ENCODE results near the gene AGPAT2.

AGPAT2 gene

GRCh38 chr9:136643596-136644342 lies 43.5 kb downstream of the AGPAT2 start:
- TF ChIP-seq GATA3 (IDR thresholded peaks at IDR 0.05; ENCODE audit: low read depth, low read length) (no peak), GATA2 (IDR thresholded peaks at IDR 0.05; ENCODE audit: low read depth, low read length) (no peak)

DNA sequence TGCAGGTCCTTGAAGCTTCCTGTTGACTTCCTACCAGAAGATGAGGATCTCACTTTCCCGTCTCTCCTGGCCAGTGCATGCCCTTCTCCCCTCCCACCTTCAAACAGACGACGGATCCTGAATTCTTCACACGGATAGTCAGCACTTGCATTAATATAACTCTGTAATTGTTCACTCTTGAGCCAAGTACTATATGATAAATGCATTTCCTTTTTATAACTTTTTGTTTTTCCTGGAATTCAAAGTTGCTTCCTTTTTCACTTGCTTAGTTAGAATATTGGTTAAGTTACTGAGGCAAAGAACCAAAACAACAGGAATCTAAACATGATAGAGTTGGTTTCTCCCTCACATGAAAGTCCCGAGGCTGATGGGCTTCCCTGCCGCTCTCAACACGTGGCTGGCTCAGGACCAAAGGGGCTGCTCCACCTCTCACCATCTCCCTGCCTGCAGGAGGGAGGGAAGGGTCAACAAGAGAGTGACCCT lies 44.8 kb downstream of the AGPAT2 start:
- TF ChIP-seq GATA3 (IDR thresholded peaks at IDR 0.05; ENCODE audit: low read depth, low read length) (no peak), GATA2 (IDR thresholded peaks at IDR 0.05; ENCODE audit: low read depth, low read length) (no peak)

DNA sequence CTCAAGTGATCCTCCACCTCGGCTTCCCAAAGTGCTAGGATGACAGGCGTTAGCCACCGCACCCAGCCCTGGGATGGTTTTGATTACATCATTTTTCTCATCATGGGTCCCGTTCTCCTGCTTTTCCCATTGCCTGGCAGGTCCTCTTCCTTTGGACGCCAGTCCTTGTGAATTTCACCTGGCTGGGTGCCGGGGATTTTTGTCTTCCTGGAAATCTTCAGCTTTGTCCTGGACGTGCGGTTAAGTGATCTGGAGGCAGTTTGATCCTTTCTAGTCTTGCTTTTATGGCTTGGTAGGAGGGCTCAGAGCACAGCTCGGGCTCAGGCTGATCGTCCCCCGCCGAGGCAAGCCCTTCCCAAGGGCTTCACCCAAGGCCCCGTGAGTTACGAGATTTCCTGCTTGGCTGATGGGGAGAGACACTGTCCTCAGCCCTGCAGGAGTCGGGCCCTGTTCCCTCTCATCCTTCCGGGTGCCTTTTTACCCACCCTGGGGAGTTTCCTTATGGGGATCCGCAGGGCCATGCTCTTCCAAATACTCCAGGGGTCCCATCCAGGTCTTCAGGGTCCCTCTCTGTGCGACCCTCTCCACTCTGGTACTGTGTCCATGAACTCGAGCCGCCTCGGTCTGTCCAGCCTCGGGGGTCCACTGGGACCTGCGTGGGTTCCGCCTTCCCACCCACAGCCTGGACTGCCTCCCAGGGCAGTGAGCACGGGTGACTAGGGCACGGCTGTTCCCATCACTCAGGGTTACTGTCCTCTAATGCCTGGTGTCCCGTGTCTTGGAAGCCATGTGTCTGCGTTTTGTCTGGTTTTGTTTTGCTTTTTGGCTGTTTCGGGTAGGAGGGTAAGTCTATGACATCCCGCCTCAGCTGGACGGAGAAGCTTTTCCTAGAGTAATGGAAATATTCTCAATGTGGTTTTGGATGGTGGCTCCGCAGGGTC lies 46.8 kb downstream of the AGPAT2 start:
- TF ChIP-seq GATA3 (IDR thresholded peaks at IDR 0.05; ENCODE audit: low read depth, low read length) (no peak), GATA2 (IDR thresholded peaks at IDR 0.05; ENCODE audit: low read depth, low read length) (no peak)

DNA sequence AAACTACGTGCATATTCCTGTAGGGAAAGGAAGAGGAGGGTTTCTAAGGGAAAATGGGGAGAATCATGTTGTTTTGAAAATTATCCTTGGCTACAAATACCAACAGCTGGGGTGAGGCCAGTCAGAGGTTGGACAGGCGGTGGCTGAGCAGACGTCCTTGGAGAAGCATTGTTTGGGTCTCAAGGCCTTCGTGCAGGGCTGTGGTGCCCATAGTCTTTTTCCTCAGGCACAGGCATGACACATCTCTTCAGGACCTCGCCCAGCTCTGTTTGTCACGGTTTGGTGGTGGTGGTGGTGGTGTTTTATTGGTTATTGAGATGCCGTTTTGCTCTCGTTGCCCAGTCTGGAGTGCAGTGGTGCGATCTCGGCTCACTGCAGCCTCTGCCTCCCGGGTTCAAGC lies 52.4 kb downstream of the AGPAT2 start:
- TF ChIP-seq GATA3 (IDR thresholded peaks at IDR 0.05; ENCODE audit: low read depth, low read length) = no peak
- no peak for TF ChIP-seq GATA2 (IDR thresholded peaks at IDR 0.05; ENCODE audit: low read depth, low read length)

DNA sequence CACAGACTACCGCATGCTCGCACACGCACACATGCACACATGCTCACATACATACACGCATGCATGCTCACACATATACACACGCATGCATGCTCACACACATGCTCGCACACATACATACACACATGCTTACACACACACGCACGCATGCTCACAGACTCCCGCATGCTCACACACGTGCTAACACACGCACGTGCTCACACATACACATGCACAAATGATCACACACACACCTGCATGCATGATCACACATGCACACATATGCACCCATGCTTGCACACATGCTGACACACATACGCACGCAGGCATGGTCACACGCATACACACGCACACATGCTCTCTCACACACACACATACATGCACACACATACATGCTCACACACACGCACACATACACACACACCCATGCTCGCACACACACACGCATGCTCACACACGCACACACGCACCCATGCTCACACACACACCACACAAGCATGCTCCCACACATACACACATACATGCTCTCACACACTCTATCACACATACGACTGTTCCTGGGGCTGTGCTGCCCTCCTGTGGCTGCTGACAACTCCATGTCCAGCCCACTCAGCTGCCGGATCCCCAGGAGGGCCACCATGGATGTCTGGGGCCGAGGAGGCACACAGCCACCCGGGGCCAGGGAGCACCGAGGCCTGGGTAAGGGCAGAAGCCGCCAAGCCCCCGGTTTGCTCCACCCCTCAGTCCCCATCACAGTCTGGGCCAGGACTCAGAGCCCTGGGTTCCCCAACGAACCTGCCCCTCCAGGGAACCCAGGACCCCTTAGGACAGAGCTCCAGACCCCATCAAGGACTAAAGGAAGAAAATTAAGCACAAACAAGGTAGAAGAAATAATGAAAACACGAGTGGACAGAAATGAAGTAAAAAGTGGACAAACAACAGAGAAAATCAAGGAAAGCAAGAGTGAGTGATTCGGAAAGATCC lies 55.9 kb downstream of the AGPAT2 start:
- TF ChIP-seq GATA3 (IDR thresholded peaks at IDR 0.05; ENCODE audit: low read depth, low read length) = no peak
- TF ChIP-seq GATA2 (IDR thresholded peaks at IDR 0.05; ENCODE audit: low read depth, low read length) = no peak

- TF ChIP-seq GATA3 (IDR thresholded peaks at IDR 0.05; ENCODE audit: low read depth, low read length) (no peak), GATA2 (IDR thresholded peaks at IDR 0.05; ENCODE audit: low read depth, low read length) (no peak)
Observed at GRCh38 chr9:136630662-136630992, 56.6 kb downstream of the AGPAT2 start.

DNA sequence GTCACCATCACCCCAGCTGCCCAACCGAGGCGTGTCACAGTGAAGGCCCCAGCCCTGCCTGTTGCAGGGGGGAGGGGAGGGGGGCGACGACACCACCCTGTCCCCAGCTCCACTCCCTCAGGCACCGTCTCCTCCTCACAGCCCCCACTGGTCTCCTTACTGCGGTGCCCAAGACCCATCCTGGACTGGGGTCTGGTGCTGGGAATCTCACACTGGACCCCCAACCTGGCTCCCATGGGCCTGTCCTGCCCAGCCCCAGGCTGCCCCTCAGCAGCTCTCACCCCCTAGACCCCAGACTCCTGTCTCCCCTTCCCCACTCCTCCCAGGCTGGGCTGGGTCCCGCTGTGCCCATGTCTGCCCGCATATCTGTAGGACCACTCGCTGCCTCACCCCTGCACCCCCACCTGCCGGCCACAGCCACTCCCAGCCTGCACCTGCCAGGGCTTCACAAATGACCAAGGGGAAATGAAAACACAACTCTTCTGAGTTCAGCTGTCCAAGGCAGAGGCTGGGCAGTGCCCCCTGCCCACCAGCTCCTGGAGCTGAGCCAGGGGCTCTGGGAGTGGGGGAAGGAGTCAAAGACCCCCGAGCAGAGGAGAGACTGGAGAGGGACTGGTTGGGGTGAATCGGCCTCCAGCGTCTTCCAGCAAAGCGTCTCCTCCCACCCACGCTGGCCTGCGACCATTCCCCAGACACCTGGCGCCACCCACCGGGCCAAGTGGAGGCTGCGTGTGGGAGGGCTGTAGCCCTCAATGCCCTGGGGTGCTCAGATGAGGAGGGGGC lies 57.2 kb downstream of the AGPAT2 start:
- no peak for TF ChIP-seq GATA3 (IDR thresholded peaks at IDR 0.05; ENCODE audit: low read depth, low read length)
- no peak for TF ChIP-seq GATA2 (IDR thresholded peaks at IDR 0.05; ENCODE audit: low read depth, low read length)

DNA sequence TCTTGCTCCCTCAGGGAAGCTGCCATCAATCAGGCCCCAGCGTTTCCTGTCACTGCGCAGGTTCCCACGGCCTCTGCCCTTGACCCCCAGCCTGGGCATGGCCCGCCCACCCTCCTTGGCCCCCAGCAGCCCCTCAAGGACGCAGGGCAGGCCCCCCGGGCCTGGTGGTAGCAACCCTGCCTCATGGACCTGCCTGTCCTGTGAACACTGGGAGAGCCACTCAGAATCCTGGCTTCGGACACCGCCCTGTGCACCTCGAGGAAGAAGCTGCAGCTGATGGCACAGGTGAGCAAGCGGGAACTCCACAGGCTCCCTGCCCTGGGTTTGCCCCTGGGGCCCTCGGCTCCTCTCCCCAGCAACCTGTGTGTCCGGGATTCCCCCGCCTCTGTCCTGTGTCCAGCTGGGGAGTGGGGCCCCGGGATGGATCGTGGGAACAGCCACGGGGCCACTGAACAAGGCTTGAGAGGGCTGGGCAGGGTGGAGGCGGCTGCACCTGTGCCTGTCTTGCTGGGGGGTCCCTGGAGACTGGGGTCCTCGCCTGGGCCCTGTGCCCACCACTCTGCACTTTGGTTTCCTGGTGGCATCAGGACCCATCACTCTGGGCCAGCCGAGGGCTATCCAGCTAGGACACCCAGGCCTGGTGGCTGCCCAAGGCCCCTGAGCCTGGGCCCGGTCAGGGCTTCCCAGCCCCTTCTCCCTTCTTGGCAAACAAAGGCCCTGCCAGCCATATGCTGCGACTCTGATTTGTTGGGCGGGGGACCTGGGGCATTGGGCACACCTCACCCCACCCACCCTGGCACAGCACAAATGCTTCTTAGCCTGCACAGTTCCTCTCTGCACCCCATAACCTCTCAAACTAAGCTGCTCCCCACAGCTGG lies 58.0 kb downstream of the AGPAT2 start:
- no peak for TF ChIP-seq GATA3 (IDR thresholded peaks at IDR 0.05; ENCODE audit: low read depth, low read length)
- no peak for TF ChIP-seq GATA2 (IDR thresholded peaks at IDR 0.05; ENCODE audit: low read depth, low read length)

GRCh38 chr9:136628268-136628667 lies 59.0 kb downstream of the AGPAT2 start:
- TF ChIP-seq GATA3 (IDR thresholded peaks at IDR 0.05; ENCODE audit: low read depth, low read length) = no peak
- TF ChIP-seq GATA2 (IDR thresholded peaks at IDR 0.05; ENCODE audit: low read depth, low read length) = no peak

DNA sequence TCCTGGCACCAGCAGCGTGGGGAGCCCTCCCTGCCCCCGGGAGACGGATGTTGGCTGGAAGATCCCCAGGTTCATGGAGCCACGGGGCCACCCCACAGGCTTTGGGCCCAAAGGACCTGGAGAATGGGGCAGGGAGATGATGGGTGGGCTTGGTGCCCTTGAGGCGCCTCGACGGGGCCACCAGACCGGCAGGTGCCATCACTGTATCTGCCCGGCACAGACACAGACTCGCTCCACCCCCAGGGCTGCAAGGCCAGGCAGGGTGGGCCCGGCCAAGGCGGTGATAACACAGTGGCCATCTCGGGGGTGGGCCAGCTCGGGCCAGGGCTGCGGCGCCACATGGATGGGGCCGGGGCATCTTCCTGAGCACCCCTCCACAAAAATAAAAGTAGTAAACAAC lies 59.6 kb downstream of the AGPAT2 start:
- no peak for TF ChIP-seq GATA3 (IDR thresholded peaks at IDR 0.05; ENCODE audit: low read depth, low read length)
- no peak for TF ChIP-seq GATA2 (IDR thresholded peaks at IDR 0.05; ENCODE audit: low read depth, low read length)

DNA sequence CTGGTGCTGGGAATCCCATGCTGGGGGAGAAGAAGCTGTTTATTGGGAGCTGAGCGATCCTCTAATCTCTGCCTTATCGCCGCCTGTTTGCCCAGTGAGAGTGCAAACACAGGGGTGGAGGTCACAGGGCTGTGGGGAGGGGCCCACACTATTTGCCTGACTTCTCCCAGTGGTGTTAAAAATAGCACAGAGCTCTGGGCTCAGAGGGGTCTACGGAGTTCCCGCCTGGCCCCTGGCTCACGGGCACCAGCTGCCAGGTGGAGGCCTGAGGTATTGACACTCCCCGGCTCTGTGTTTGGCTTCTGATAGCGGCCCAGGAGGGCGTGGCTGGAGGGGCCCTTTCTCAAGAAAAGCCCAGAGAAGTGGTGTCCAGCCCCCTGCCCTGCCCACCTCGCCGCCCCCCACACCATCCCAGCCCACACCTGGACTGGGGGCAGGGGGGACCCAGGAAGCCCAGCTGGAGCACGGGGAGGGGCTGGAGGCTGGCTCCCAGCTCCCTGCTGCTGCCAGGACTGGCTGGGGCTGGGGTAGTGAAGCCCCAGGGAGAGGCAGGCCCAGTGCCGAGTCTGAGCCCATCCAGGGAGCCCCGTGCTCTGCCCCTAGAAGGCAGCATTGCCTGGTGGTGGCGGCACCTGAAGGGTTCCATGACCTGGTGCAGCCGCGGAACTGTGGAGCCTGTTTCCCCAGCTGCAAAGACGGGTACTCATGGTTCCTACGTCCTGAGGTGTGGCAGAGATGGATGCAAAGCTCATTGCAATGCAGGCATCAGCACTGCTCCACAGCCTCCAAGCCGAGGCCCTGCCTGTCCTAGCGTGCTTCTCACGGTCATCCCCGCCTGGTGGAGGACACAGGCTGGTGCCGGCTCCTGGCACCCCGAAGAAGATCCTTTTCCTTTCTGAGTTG lies 60.3 kb downstream of the AGPAT2 start:
- TF ChIP-seq GATA2 (IDR thresholded peaks at IDR 0.05; ENCODE audit: low read depth, low read length) (no peak), GATA3 (IDR thresholded peaks at IDR 0.05; ENCODE audit: low read depth, low read length) (no peak)

All from SH-SY5Y (cell line).